IMR-90 (cell line): ENCODE results near the gene SLAMF8.

ENCODE experiments used
- BHLHE40 ChIP-seq: fragments of 150-350 bp; IDR thresholded peaks from 2 replicates; pipeline ENCODE4 v1.6.1; 2016; ENCODE audit warnings: mild to moderate bottlenecking, low read depth, low read length
- CTCF ChIP-seq: conservative IDR thresholded peaks from 2 replicates; pipeline ENCODE4 v1.5.1; 2012; ENCODE audit warnings: mild to moderate bottlenecking, low read depth, low read length, improper control_type of control experiment
- MAFK ChIP-seq: IDR thresholded peaks from 2 replicates; pipeline ENCODE4 v1.6.1; 2012; ENCODE audit warnings: low read depth, low read length, improper control_type of control experiment
- MAZ ChIP-seq: IDR thresholded peaks from 2 replicates; pipeline ENCODE4 v1.6.1; 2012; ENCODE audit warnings: low read depth, mild to moderate bottlenecking, low read length, improper control_type of control experiment, moderate library complexity, borderline replicate concordance
- POLR2A ChIP-seq: IDR thresholded peaks from 2 replicates; pipeline ENCODE4 v1.6.1; 2012; ENCODE audit warnings: mild to moderate bottlenecking, low read depth, low read length
- RAD21 ChIP-seq: IDR thresholded peaks from 2 replicates; pipeline ENCODE4 v1.6.1; 2012; ENCODE audit warnings: low read length, improper control_type of control experiment
- RCOR1 ChIP-seq: IDR thresholded peaks from 2 replicates; pipeline ENCODE4 v1.6.1; 2012; ENCODE audit warnings: mild to moderate bottlenecking, low read length, improper control_type of control experiment; ENCODE audit not compliant: insufficient replicate concordance

DNA sequence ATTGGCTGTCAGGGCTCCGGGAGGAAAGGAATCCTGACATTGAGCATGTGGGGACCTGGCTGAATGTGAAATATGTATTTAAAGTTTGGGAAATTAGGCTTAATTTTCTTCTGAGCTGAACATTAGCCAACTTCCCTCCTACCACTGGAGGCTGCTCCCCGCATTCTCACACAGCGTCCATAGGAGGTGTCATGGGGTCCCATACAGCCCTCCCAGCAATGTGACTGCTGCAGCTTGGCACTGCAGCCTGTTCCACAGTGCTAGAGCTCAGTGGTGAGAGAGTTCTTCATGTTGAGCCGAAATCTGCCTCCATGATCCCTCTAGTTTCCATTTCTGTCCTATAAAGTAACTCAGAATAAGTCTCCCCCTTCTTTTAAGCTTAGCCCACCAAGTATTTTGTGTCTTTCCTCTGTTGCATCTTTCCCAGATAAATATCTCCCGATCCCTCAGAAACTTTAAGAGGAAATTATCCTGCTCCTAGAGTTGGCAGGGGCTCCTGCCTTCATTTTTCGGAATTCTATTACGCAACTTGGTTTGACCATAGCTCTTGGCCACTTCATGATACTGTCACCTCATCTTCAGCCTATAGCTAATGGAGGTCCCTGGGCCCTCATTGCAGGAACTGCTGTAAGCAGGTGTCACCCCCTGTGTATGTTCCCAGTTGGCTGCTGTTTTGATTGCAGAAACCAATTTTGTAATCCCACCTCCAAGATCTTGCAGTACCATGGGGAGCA is 22.6 kb upstream of the SLAMF8 start:
- TF ChIP-seq POLR2A (no peak), RCOR1 (no peak), CTCF (no peak), MAFK (no peak), RAD21 (no peak), MAZ (no peak), BHLHE40 (no peak)
